ENCODE measurements around the gene LPIN1.

- TF ChIP-seq CTCF (IDR thresholded peaks at IDR 0.05 in 8 of 11, conservative IDR thresholded peaks at IDR 0.05 in 3 of 11) (no peak), POLR2AphosphoS5 (IDR thresholded peaks at IDR 0.05) (no peak)
Observed at GRCh38 chr2:11758187-11758586, 11.8 kb downstream of the LPIN1 start.
